HG02973 (cell line): Measurements from ENCODE around the gene NKX6-2.
"Not testable (repeated sequence)": the region's sequence is repeated elsewhere in the genome, so short reads cannot be mapped to it uniquely, and the experiment has no call there.

ENCODE experiments used
- ATAC-seq: cut with Tn5 transposase; IDR thresholded peaks from one replicate; pipeline ENCODE4 v1.9.1; 2021; ENCODE audit warnings: moderate library complexity; ENCODE audit not compliant: unreplicated experiment

The NKX6-2 gene

GRCh38 chr10:132743196-132743924 lies 42.6 kb downstream of the NKX6-2 start:
- ATAC-seq, result not testable (repeated sequence)

- no peak for ATAC-seq
These were observed 43.1 kb downstream of the NKX6-2 start for GRCh38 chr10:132742837-132743194.

- ATAC-seq, result no peak
These were observed 43.6 kb downstream of the NKX6-2 start for GRCh38 chr10:132742167-132742836.

GRCh38 chr10:132740588-132740987 lies 45.4 kb downstream of the NKX6-2 start:
- no peak for ATAC-seq

- ATAC-seq, result no peak
These were observed 46.7 kb downstream of the NKX6-2 start for GRCh38 chr10:132739225-132739613.

GRCh38 chr10:132738454-132739224 lies 47.3 kb downstream of the NKX6-2 start:
- no peak for ATAC-seq

- ATAC-seq, result no peak
These were observed 48.4 kb downstream of the NKX6-2 start for GRCh38 chr10:132737390-132738048.

GRCh38 chr10:132735923-132736391 lies 50.0 kb downstream of the NKX6-2 start:
- ATAC-seq, result no peak

- ATAC-seq, result no peak
These were observed 50.6 kb downstream of the NKX6-2 start for GRCh38 chr10:132735341-132735775.

- ATAC-seq, result no peak
These were observed 52.0 kb downstream of the NKX6-2 start for GRCh38 chr10:132733926-132734325.
